HG03521 (cell line): Measurements from ENCODE around the gene PPID.
A peak's percentile ranks its signal among the peaks of the same experiment; 100 is the strongest.
"Not testable (repeated sequence)": the region's sequence is repeated elsewhere in the genome, so short reads cannot be mapped to it uniquely, and the experiment has no call there.

Source experiments
- ATAC-seq: cut with Tn5 transposase; IDR thresholded peaks from one replicate; pipeline ENCODE4 v1.9.1; 2021; ENCODE audit warnings: mild to moderate bottlenecking, moderate library complexity; ENCODE audit not compliant: unreplicated experiment

The PPID gene

GRCh38 chr4:158738866-158739265 is 15.7 kb upstream of the PPID start:
- ATAC-seq = no peak

- peak; percentile 65 for ATAC-seq
These were observed 6.7 kb upstream of the PPID start for GRCh38 chr4:158729716-158730559.

- no peak for ATAC-seq
These were observed 5.0 kb upstream of the PPID start for GRCh38 chr4:158728236-158728635.

DNA sequence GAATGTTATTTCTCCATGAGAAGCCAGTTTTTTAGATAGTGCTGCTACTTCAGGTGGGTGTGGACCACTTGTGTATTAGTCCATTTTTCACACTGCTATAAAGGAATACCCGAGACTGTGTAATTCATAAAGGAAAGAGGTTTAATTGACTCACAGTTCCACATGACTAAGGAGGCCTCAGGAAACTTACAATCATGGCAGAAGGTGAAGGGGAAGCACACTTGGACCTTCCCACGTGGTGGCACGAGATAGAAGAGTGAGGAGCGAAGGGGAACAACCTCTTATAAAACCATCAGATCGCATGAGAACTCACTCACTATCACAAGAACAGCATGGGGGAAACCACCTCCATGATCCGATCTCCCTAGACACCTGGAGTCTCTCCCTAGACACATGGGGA is 3.4 kb upstream of the PPID start:
- ATAC-seq = no peak

DNA sequence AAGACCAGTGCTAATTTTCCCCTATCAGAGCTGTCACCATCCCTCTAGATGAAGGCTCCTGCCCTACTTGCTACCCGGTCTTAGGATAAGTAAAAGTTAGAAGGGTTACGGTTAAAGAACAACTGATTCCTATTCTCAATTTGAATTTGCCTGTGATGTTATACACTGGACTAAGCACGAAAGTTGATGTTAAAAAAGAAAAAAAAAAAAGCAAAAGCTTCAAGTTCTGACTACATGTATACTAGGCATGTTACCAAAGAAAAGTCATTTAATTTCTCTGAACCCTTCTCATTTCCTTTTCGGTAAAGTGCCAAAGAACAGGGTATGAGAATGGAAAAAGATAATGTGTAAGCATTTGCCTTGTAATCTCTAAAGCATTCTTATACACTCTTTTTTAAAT is 1.4 kb upstream of the PPID start:
- no peak for ATAC-seq

DNA sequence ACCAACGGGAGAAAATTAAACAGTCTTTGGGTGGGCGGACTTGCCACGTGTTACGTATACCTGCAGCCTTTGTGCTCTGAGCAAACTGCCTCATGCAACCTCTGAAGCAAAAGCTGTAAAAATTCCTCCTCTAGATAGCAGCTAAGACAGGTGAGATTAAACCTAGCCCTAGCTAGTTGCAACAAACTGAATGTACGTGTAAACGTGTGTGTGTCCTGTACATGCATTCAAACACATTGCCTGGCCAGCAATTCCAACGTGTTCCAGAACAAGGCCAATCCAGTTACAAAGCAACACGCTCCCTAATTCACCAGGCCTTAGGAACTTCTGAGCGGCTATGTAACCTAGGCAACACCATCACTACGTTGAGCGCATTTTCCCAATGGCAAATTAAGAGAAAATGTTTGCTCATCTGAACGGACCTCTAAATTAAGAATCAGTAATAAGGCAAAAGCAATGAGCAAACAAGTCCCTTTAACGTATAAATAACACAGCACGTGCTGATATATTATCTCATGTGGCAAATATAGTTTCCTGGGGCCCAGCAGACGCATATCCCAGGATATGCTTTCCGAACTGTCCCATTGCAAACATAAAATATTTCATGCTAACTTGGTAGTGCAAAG is 792 bp downstream of the PPID start:
- ATAC-seq = peak; percentile 9

DNA sequence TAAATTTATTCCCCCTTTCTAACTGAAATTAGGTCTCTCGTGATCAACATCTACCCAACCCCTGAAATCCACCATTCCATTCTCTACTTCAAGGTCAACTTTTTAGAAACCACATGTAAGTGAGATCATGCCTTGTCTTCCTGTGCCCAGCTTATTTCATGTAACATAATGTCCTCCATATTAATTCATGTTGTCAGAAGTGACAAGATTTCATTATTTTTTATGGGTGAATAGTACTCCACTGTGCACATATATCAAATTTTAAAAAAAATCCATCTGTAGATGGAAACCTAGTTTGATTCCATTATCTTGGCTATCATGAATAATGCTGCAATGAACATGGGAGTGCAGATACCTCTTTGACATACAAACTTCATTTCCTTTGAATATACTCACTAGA is 1.5 kb downstream of the PPID start:
- no peak for ATAC-seq

DNA sequence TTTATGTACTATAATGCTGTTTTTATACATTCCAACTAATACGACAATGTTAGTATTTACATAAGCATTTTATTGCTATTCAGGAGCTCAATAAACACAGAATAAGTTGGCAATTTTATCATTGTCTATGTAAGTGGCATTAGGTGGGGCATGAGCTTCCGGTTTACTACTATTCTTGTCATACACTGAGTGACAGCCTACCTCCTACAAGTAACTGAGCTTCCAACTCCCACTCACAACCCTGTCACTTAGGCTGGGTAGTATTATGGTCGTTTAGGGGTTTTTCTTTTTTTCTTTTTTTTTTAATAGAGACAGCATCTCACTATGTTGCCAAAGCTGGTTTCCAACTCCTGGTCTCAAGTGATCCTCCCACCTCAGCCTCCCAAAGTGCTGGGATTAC is 7.4 kb downstream of the PPID start:
- no peak for ATAC-seq

- no peak for ATAC-seq
These were observed 8.3 kb downstream of the PPID start for GRCh38 chr4:158714937-158715336.

DNA sequence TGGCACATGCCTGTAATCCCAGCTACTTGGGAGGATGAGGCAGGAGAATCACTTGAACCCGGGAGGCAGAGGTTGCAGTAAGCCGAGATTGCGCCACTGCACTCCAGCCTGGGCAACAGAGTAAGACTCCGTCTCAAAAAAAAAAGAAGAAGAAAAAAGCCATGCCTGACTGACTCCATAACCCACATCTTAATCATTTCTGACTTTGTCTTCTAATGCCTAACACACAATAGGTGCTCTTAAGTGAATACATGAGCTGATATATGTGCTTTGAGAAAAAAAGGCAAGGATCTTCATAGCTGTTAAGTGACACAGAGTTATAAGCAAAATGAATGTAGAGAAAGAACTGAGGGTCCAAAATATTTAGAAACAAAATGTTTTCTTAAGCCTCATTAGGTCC is 10.6 kb downstream of the PPID start:
- not testable (repeated sequence) for ATAC-seq

- ATAC-seq = no peak
These were observed 12.4 kb downstream of the PPID start for GRCh38 chr4:158710814-158711213.

DNA sequence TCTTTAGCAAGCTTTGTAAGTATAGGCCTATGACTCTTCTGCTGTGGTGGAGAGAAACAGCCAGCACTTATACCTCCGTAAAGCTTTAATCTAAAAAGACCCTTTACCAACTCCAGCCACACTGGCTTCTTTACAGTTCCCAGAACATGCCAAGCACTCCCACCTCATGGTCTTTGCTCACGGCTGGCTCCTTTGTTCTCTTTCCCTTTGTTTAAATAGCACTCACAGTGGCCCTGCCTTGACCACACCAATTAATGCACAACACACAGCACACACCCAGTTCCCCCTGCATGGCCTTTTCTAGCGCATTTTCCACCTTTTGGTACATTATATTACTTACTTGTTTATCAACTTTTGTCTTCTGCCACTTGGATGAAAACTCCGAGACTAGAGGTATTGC is 18.9 kb downstream of the PPID start:
- no peak for ATAC-seq

DNA sequence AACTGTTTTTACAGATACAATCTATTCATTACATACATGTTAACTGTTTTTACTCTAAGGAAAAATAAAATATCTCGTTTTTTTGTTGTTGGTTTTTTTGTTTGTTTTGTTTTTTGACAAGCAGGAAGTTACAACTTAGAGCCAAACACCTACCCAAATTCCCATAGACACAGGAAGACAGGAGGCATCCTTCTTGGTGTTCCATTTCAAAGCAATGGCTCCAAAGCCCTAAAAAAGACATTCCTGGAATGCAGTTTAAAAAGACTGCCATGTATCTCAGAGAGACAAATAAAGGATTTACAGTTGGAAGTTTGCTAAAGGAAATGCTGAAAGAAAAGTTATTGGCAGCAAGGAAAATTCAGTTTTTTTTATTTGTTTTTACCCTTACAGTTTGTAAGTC is 34.4 kb downstream of the PPID start:
- no peak for ATAC-seq

DNA sequence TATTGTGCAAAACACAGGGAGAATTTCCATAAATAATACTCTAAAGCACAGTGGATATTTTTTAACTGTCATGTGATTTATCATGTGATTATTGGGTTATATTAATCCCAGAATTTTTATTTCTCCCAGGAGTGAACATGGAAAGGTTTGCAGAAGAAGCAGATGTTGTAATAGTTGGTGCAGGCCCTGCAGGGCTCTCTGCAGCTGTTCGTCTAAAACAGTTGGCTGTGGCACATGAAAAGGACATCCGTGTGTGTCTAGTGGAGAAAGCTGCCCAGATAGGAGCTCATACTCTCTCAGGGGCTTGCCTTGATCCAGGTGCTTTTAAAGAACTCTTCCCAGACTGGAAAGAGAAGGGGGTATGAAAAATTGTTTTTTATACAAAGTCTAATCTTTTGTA is 41.1 kb downstream of the PPID start:
- ATAC-seq = no peak

DNA sequence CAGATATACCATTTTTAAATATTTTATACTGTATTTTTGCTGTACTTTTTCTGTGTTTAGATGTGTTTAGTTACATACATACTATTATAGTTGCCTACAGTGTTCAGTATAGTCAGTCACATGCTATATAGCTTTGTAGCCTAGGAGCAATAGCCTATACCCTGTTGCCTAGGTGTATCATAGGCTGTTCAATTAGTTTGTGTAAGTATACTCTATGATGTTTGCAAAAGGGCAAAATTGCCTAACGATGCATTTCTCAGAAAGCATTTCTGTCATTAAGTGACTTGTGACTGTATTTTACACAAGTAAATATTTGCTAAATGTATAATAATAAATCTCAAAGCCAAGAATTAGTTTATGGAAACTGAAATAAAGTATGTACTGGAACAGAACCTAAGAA is 41.6 kb downstream of the PPID start:
- ATAC-seq = no peak

- ATAC-seq = no peak
These were observed 44.4 kb downstream of the PPID start for GRCh38 chr4:158678767-158679166.

GRCh38 chr4:158676076-158676475 is 47.1 kb downstream of the PPID start:
- no peak for ATAC-seq

GRCh38 chr4:158673633-158674032 is 49.6 kb downstream of the PPID start:
- ATAC-seq = no peak

GRCh38 chr4:158671915-158672806 is 51.0 kb downstream of the PPID start, which contains the start of gene ETFDH:
Gene ETFDH, plus strand, starts transcription at chr4:158672296. Its CDS starts 161 bp downstream, at chr4:158672457.
- peak; percentile 86 for ATAC-seq

- no peak for ATAC-seq
These were observed 51.6 kb downstream of the PPID start, which contains the start of gene C4orf46 for GRCh38 chr4:158671665-158671914. Gene C4orf46, minus strand, starts transcription at chr4:158671887. Its CDS starts 86 bp downstream, at chr4:158671801.

DNA sequence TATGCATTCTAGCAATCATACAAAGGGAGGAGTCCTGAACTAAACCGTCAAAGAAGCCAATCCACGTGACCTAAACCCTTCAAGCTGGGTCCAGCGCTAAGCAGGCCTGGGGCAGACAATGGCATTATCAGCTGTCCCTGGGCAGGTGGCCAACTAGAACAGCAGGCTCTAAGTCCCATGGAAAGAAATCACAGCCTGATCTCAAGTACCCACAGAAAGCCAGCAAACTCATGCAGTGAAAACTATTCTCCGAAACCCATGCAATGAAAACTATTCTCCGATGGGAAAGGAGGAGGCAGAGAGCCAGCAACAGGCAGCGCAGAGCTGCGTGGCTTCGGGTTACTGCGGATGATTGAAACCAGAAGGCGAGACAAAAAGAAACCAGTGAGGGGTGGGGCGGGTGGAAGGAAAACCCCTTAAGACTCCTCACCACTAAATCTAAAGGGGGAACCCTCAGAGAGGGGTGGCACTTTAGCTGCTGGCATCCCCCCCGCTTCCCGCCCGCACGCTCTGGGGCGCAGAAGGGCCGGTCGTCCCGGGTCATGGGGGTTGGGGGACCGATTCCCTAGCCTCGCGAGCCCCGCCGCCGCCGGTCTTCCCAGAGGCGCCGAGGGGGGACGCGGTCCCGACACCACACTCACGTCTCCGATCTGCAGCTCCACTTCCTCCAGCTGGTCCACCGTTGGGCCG is 52.1 kb downstream of the PPID start:
- peak; percentile 15 for ATAC-seq
